GM23338 (cell line): Measurements from ENCODE around the gene MITD1.

Source experiments
- CTCF ChIP-seq, 2 experiments: fragments of 200-600 bp in 1 of 2; sonication (generic) in 1 of 2; conservative IDR thresholded peaks; 2 replicates each; pipeline versions ENCODE4 v1.5.1 to v1.6.1; 2016 to 2017; ENCODE audit warnings: antibody characterized with exemption in 2 of 2, low read depth in 2 of 2, mild to moderate bottlenecking in 2 of 2, moderate library complexity in 1 of 2
- EZH2 ChIP-seq: fragments of 200-600 bp; sonication (generic); IDR thresholded peaks from one replicate; pipeline ENCODE4 v1.8.0; 2017; ENCODE audit warnings: antibody characterized with exemption, mild to moderate bottlenecking, low read depth; ENCODE audit not compliant: unreplicated experiment
- JUNB ChIP-seq: IDR thresholded peaks from one replicate; pipeline ENCODE4 v1.6.1; 2016; ENCODE audit warnings: antibody characterized with exemption; ENCODE audit not compliant: unreplicated experiment
- STAT1 ChIP-seq: IDR thresholded peaks from one replicate; pipeline ENCODE4 v1.6.1; 2016; ENCODE audit warnings: antibody characterized with exemption; ENCODE audit not compliant: unreplicated experiment
- ZNF331 ChIP-seq: fragments of 250-450 bp; sonication (Bioruptor Pico); IDR thresholded peaks from 2 replicates; pipeline ENCODE4 v1.5.0; 2020; ENCODE audit warnings: low read depth, mild to moderate bottlenecking, moderate library complexity

- no peak for TF ChIP-seq ZNF331 (CRISPR knock-in tag)
- TF ChIP-seq EZH2 = no peak
- no peak for TF ChIP-seq CTCF (conservative IDR thresholded peaks at IDR 0.05; ENCODE audit: low read depth in 2 of 2)
- TF ChIP-seq STAT1 = no peak
- TF ChIP-seq JUNB = no peak
Measured at GRCh38 chr2:99184811-99185210, 4.0 kb upstream of the MITD1 start.
